Amygdala (tissue), 56 donors: Measurements from ENCODE around the gene MDP1.

ENCODE experiments used
- DNase-seq, 56 donors: peaks; one replicate each; lab custom pipeline; 2025; lab: John Stamatoyannopoulos, UW

Gene MDP1

GRCh38 chr14:24164518-24164991, 51.3 kb downstream of the MDP1 start:
- DNase-seq, result no peak
